ENCODE data around the gene CAT. TPM values are rescaled to one million over a fixed set of nuclear protein-coding genes. Genes with fewer than 3 reads are reported as not detected.

Gene CAT
- total RNA-seq, 1 experiment from 2014 or later, result 61.7 TPM

Small RNA genes lying within 50 kb of the gene (small RNA-seq; reads per million reads assigned to genes)
- not detected for gene AL035079.1

Other genes starting within 250 kb of the CAT start
- gene ABTB2, start 80.9 kb upstream of the CAT start, total RNA-seq (2014; rRNA removed; shearing (Covaris generic)), result 26.0 and 27.3 TPM in 2 replicates
- 1.3 and 1.6 TPM in 2 replicates for gene ELF5, start 74.9 kb downstream of the CAT start, total RNA-seq (2014; rRNA removed; shearing (Covaris generic))
- gene EHF, start 182.2 kb downstream of the CAT start, total RNA-seq (2014; rRNA removed; shearing (Covaris generic)), result 258 and 320 TPM in 2 replicates